ENCODE measurements around the gene MESP1.

- TF ChIP-seq CTCF (IDR thresholded peaks at IDR 0.05; ENCODE audit: insufficient read depth, low read length, poor library complexity, severe bottlenecking) (no peak), EZH2phosphoT487 (conservative IDR thresholded peaks at IDR 0.05; ENCODE audit: low read length) (no peak)
These were observed 30.0 kb upstream of the MESP1 start for GRCh38 chr15:89781055-89781454.
